BLaER1 treated with 17β-estradiol and CSF1 and Interleukin-3, amounts not matched to agents 10 nM and 100 nM (cell line): ENCODE data around the gene IRS1.
A peak's percentile ranks its signal among the peaks of the same experiment; 100 is the strongest.

Experiments
- H3K27ac ChIP-seq, 11 experiments: shearing (Covaris generic); formaldehyde crosslinking; 2 replicates each; pipeline ENCODE4 v1.8.1; 2022
- H3K27me3 ChIP-seq, 11 experiments: shearing (Covaris generic); formaldehyde crosslinking; 2 replicates each; pipeline ENCODE4 v1.8.1; 2022
- H3K36me3 ChIP-seq, 11 experiments: shearing (Covaris generic); formaldehyde crosslinking; 2 replicates each; pipeline ENCODE4 v1.8.1; 2022
- H3K4me1 ChIP-seq, 10 experiments: shearing (Covaris generic); formaldehyde crosslinking; 2 replicates each; pipeline ENCODE4 v1.8.1; 2022
- H3K4me2 ChIP-seq, 11 experiments: shearing (Covaris generic); formaldehyde crosslinking; 2 replicates each; pipeline ENCODE4 v1.8.1; 2022
- H3K4me3 ChIP-seq, 10 experiments: shearing (Covaris generic); formaldehyde crosslinking; 2 replicates each; pipeline ENCODE4 v1.8.1; 2022
- H3K9ac ChIP-seq, 11 experiments: shearing (Covaris generic); formaldehyde crosslinking; 2 replicates each; pipeline ENCODE4 v1.8.1; 2022
- H3K9me3 ChIP-seq, 11 experiments: shearing (Covaris generic); formaldehyde crosslinking; replicated peaks in 1 of 11; 2 replicates each; pipeline ENCODE4 v1.8.1; 2022
- H4K20me1 ChIP-seq, 11 experiments: shearing (Covaris generic); formaldehyde crosslinking; 2 replicates each; pipeline ENCODE4 v1.8.1; 2022
- Cebpa-rat ChIP-seq, 11 experiments: shearing (Covaris generic); IDR thresholded peaks; 2 replicates each; pipeline ENCODE4 v1.8.1; 2022

IRS1 gene

GRCh38 chr2:226698671-226699070 is 100.9 kb downstream of the IRS1 start:
- Histone ChIP-seq H3K27me3 (peaks cover 0 to 29% (median 0%) of the 10 kb centered on the region in 11 experiments; a peak in 4 of 22 replicates), H4K20me1 (no peaks in the 10 kb centered on the region), H3K9ac (no peak overlapping the region), H3K4me3 (no peak overlapping the region), H3K4me1 (peaks cover 22 to 57% (median 42%) of the 10 kb centered on the region in 10 experiments), H3K27ac (no peak overlapping the region), H3K36me3 (no peaks in the 10 kb centered on the region), H3K4me2 (no peak overlapping the region), H3K9me3 (peaks cover 0 to 14% (median 7%) of the 10 kb centered on the region in 11 experiments; a peak in 8 of 22 replicates)
- no peak for TF ChIP-seq Cebpa-rat (IDR thresholded peaks at IDR 0.05)

- Histone ChIP-seq H3K36me3 (no peaks in the 10 kb centered on the region), H3K27ac (peak overlapping the region in 2 of 11 experiments; percentile 13 to 64; a peak in 3 of 22 replicates), H3K4me1 (peaks cover 33 to 61% (median 48%) of the 10 kb centered on the region in 10 experiments), H3K9me3 (peaks cover 0 to 13% (median 7%) of the 10 kb centered on the region in 11 experiments; a peak in 8 of 22 replicates), H3K4me2 (peak overlapping the region in 4 of 11 experiments; percentile 73 to 88 (median 77); a peak in 4 of 22 replicates), H4K20me1 (no peaks in the 10 kb centered on the region), H3K4me3 (no peak overlapping the region), H3K27me3 (peaks cover 0 to 20% (median 0%) of the 10 kb centered on the region in 11 experiments; a peak in 3 of 22 replicates), H3K9ac (no peak overlapping the region)
- no peak for TF ChIP-seq Cebpa-rat (IDR thresholded peaks at IDR 0.05)
These were observed 104.9 kb downstream of the IRS1 start for GRCh38 chr2:226694586-226695284.

GRCh38 chr2:226694149-226694548 is 105.5 kb downstream of the IRS1 start:
- Histone ChIP-seq H3K4me2 (peak overlapping the region in 9 of 11 experiments; percentile 22 to 88 (median 66); a peak in 15 of 22 replicates), H3K9me3 (peaks cover 0 to 12% (median 4%) of the 10 kb centered on the region in 11 experiments; a peak in 8 of 22 replicates), H3K27me3 (peaks cover 0 to 20% (median 0%) of the 10 kb centered on the region in 11 experiments; a peak in 3 of 22 replicates), H3K4me3 (no peak overlapping the region), H3K27ac (peak overlapping the region in 4 of 11 experiments; percentile 14 to 64 (median 40); a peak in 6 of 22 replicates), H3K4me1 (peaks cover 36 to 65% (median 51%) of the 10 kb centered on the region in 10 experiments), H3K36me3 (no peaks in the 10 kb centered on the region), H4K20me1 (no peaks in the 10 kb centered on the region), H3K9ac (peak overlapping the region in 1 of 11 experiments; percentile 21; a peak in 1 of 22 replicates)
- no peak for TF ChIP-seq Cebpa-rat (IDR thresholded peaks at IDR 0.05)

- TF ChIP-seq Cebpa-rat (IDR thresholded peaks at IDR 0.05) = no peak
- H3K4me1 ChIP-seq = peaks cover 36 to 65% (median 51%) of the 10 kb centered on the region in 10 experiments
- H3K27me3 ChIP-seq = peaks cover 0 to 20% (median 0%) of the 10 kb centered on the region in 11 experiments; a peak in 3 of 22 replicates
- H3K9me3 ChIP-seq = peaks cover under 1 to 14% (median 6%) of the 10 kb centered on the region in 11 experiments; a peak in 14 of 22 replicates
- peak overlapping the region in 4 of 11 experiments; percentile 28 to 64 (median 45); a peak in 10 of 22 replicates for H3K27ac ChIP-seq
- H3K9ac ChIP-seq = peak overlapping the region in 1 of 11 experiments; percentile 21; a peak in 2 of 22 replicates
- H4K20me1 ChIP-seq = no peaks in the 10 kb centered on the region
- H3K4me2 ChIP-seq = peak overlapping the region; percentile 39 to 88 (median 65)
- H3K4me3 ChIP-seq = no peak overlapping the region
- no peaks in the 10 kb centered on the region for H3K36me3 ChIP-seq
These were observed 106.1 kb downstream of the IRS1 start for GRCh38 chr2:226693521-226693920.

- Histone ChIP-seq H3K4me3 (no peak overlapping the region), H3K9ac (no peak overlapping the region), H3K27me3 (peaks cover 0 to 20% (median 0%) of the 10 kb centered on the region in 11 experiments; a peak in 3 of 22 replicates), H3K4me2 (peak overlapping the region; percentile 39 to 88 (median 65); a peak in 21 of 22 replicates), H3K36me3 (no peaks in the 10 kb centered on the region), H4K20me1 (no peaks in the 10 kb centered on the region), H3K27ac (peak overlapping the region in 4 of 11 experiments; percentile 28 to 64 (median 45); a peak in 6 of 22 replicates), H3K9me3 (peaks cover 9 to 21% (median 12%) of the 10 kb centered on the region in 11 experiments; a peak in 21 of 22 replicates), H3K4me1 (peaks cover 36 to 65% (median 51%) of the 10 kb centered on the region in 10 experiments)
- TF ChIP-seq Cebpa-rat (IDR thresholded peaks at IDR 0.05) = no peak
These were observed 107.0 kb downstream of the IRS1 start for GRCh38 chr2:226692521-226693126.

GRCh38 chr2:226691255-226691654 is 108.4 kb downstream of the IRS1 start:
- Histone ChIP-seq H3K27me3 (peaks cover 0 to 20% (median 0%) of the 10 kb centered on the region in 11 experiments; a peak in 3 of 22 replicates), H3K4me1 (peaks cover 36 to 57% (median 48%) of the 10 kb centered on the region in 10 experiments), H3K36me3 (no peaks in the 10 kb centered on the region), H3K4me3 (no peak overlapping the region), H4K20me1 (no peaks in the 10 kb centered on the region), H3K4me2 (peak overlapping the region; percentile 41 to 88 (median 73)), H3K9me3 (peaks cover 9 to 22% (median 15%) of the 10 kb centered on the region in 11 experiments; a peak in 21 of 22 replicates), H3K9ac (0 out of 22 replicates have a peak overlapping the region, but pooled peaks of 1 of the 11 experiments have one; percentile 21), H3K27ac (peak overlapping the region in 1 of 11 experiments; percentile 43; a peak in 2 of 22 replicates)
- no peak for TF ChIP-seq Cebpa-rat (IDR thresholded peaks at IDR 0.05)

GRCh38 chr2:226690461-226691024 is 109.1 kb downstream of the IRS1 start:
- Histone ChIP-seq H3K9ac (peak overlapping the region in 1 of 11 experiments; percentile 21; a peak in 1 of 22 replicates), H3K36me3 (no peaks in the 10 kb centered on the region), H3K4me2 (peak overlapping the region; percentile 41 to 88 (median 73)), H3K27me3 (peaks cover 0 to 20% (median 0%) of the 10 kb centered on the region in 11 experiments; a peak in 3 of 22 replicates), H4K20me1 (no peaks in the 10 kb centered on the region), H3K4me3 (no peak overlapping the region; a peak in 1 of 20 replicates), H3K27ac (peak overlapping the region in 1 of 11 experiments; percentile 43; a peak in 3 of 22 replicates), H3K4me1 (peaks cover 36 to 57% (median 48%) of the 10 kb centered on the region in 10 experiments), H3K9me3 (peaks cover 9 to 26% (median 18%) of the 10 kb centered on the region in 11 experiments; a peak in 21 of 22 replicates)
- no peak for TF ChIP-seq Cebpa-rat (IDR thresholded peaks at IDR 0.05)

- Histone ChIP-seq H3K9me3 (peaks cover 9 to 27% (median 18%) of the 10 kb centered on the region in 11 experiments; a peak in 21 of 22 replicates), H3K4me3 (no peak overlapping the region), H3K27me3 (peaks cover 0 to 15% (median 0%) of the 10 kb centered on the region in 11 experiments; a peak in 3 of 22 replicates), H3K4me2 (no peak overlapping the region), H3K27ac (no peak overlapping the region), H3K4me1 (peaks cover 22 to 39% (median 32%) of the 10 kb centered on the region in 10 experiments), H3K36me3 (no peaks in the 10 kb centered on the region), H3K9ac (no peak overlapping the region), H4K20me1 (no peaks in the 10 kb centered on the region)
- no peak for TF ChIP-seq Cebpa-rat (IDR thresholded peaks at IDR 0.05)
These were observed 111.9 kb downstream of the IRS1 start for GRCh38 chr2:226687641-226688253.
